Smooth muscle cell (in vitro differentiated cells): ENCODE results near the gene PLEKHG4B. TPM values are rescaled to one million over a fixed set of nuclear protein-coding genes. Genes with fewer than 3 reads are reported as not detected.

Source experiments
- DNase-seq: peaks from one replicate; lab custom pipeline; 2025; ENCODE audit not compliant: unreplicated experiment; lab: John Stamatoyannopoulos, UW
- H2AFZ ChIP-seq: fragments of 200-600 bp; sonication (generic); 2 replicates; pipeline ENCODE4 v1.6.0; 2016; ENCODE audit warnings: antibody characterized with exemption, low read depth, mild to moderate bottlenecking
- H3F3A ChIP-seq: fragments of 200-600 bp; sonication (generic); 2 replicates; pipeline ENCODE4 v1.6.0; 2017; ENCODE audit warnings: antibody characterized with exemption, low read depth
- H3K27ac ChIP-seq: fragments of 200-600 bp; sonication (generic); 2 replicates; pipeline ENCODE4 v1.5.1; 2016; ENCODE audit warnings: low read depth, mild to moderate bottlenecking
- H3K27me3 ChIP-seq: fragments of 200-600 bp; sonication (generic); 2 replicates; pipeline ENCODE4 v1.6.1; 2016; ENCODE audit warnings: low read depth, mild to moderate bottlenecking
- H3K36me3 ChIP-seq: fragments of 200-600 bp; sonication (generic); 2 replicates; pipeline ENCODE4 v1.5.1; 2016; ENCODE audit warnings: low read depth
- H3K4me1 ChIP-seq: fragments of 200-600 bp; sonication (generic); 2 replicates; pipeline ENCODE4 v1.5.1; 2016; ENCODE audit warnings: low read depth
- H3K4me2 ChIP-seq: fragments of 200-600 bp; sonication (generic); 2 replicates; pipeline ENCODE4 v1.6.0; 2016; ENCODE audit warnings: mild to moderate bottlenecking
- H3K4me3 ChIP-seq: fragments of 200-600 bp; sonication (generic); 2 replicates; pipeline ENCODE4 v1.5.1; 2016; ENCODE audit warnings: mild to moderate bottlenecking
- H3K79me2 ChIP-seq: fragments of 200-600 bp; sonication (generic); 2 replicates; pipeline ENCODE4 v1.6.0; 2016; ENCODE audit warnings: low read depth, mild to moderate bottlenecking
- H3K9ac ChIP-seq: fragments of 200-600 bp; sonication (generic); 2 replicates; pipeline ENCODE4 v1.6.0; 2016; ENCODE audit warnings: low read depth
- H3K9me3 ChIP-seq: fragments of 200-600 bp; sonication (generic); replicated peaks from 2 replicates; pipeline ENCODE4 v1.5.1; 2016; ENCODE audit warnings: low read depth
- H4K20me1 ChIP-seq: fragments of 200-600 bp; sonication (generic); 2 replicates; pipeline ENCODE4 v1.6.0; 2016; ENCODE audit warnings: low read depth
- CTCF ChIP-seq: fragments of 200-600 bp; sonication (generic); IDR thresholded peaks from 2 replicates; pipeline ENCODE4 v1.5.1; 2017; ENCODE audit warnings: borderline replicate concordance, mild to moderate bottlenecking, antibody characterized with exemption; ENCODE audit not compliant: insufficient read depth, poor library complexity, severe bottlenecking
- WGBS: methylation state at CpG from one replicate; pipeline ENCODE4 v1.1.7; 2016; ENCODE audit warnings: low lambda C conversion rate; 5-methylcytosine and 5-hydroxymethylcytosine counted together
- polyA plus RNA-seq: library from polyadenylated mRNA; unstranded; fragments of >200 nt; fragmentation: Nextera tagmentation; extraction: Ambion mirVana; gene quantifications from 2 replicates; pipeline ENCODE4 v1.2.1, GENCODE V29; 2016
- total RNA-seq: library from RNA; depleted of rRNA; stranded (reverse); fragments of >200 nt; gene quantifications from 2 replicates; pipeline ENCODE4 v1.2.3, GENCODE V29; 2014

Gene PLEKHG4B
- total and polyA plus RNA-seq, 2 experiments from 2014 or later: 6.3 to 12.1 TPM

GRCh38 chr5:206927-207536 is 115.1 kb downstream of the PLEKHG4B start:
- H3K9ac ChIP-seq: no peak overlapping the region
- no peak overlapping the region for H2AFZ ChIP-seq
- H3K9me3 ChIP-seq: no peaks in the 10 kb centered on the region
- no peak overlapping the region for H3K4me3 ChIP-seq
- H3K27me3 ChIP-seq: no peaks in the 10 kb centered on the region
- peaks cover 20% of the 10 kb centered on the region for H3K79me2 ChIP-seq
- H3K27ac ChIP-seq: no peak overlapping the region
- WGBS: 90% methylated on average over 8 of the region's 8 CpGs
- H3K4me2 ChIP-seq: no peak overlapping the region
- H3F3A ChIP-seq: no peaks in the 10 kb centered on the region
- H3K36me3 ChIP-seq: no peaks in the 10 kb centered on the region
- peaks cover 69% of the 10 kb centered on the region for H4K20me1 ChIP-seq
- DNase-seq: no peak
- TF ChIP-seq CTCF: no peak
- H3K4me1 ChIP-seq: no peaks in the 10 kb centered on the region

GRCh38 chr5:207599-207998 is 115.6 kb downstream of the PLEKHG4B start:
- no peaks in the 10 kb centered on the region for H3K9me3 ChIP-seq
- no peaks in the 10 kb centered on the region for H3K27me3 ChIP-seq
- H2AFZ ChIP-seq: no peak overlapping the region
- no peaks in the 10 kb centered on the region for H3F3A ChIP-seq
- H3K36me3 ChIP-seq: no peaks in the 10 kb centered on the region
- DNase-seq: no peak
- H3K79me2 ChIP-seq: peaks cover 20% of the 10 kb centered on the region
- no peak overlapping the region for H3K4me2 ChIP-seq
- H3K4me1 ChIP-seq: no peaks in the 10 kb centered on the region
- WGBS: 87% methylated on average over 14 of the region's 14 CpGs
- H3K4me3 ChIP-seq: no peak overlapping the region
- H3K27ac ChIP-seq: no peak overlapping the region
- no peak for TF ChIP-seq CTCF
- H4K20me1 ChIP-seq: peaks cover 65% of the 10 kb centered on the region
- no peak overlapping the region for H3K9ac ChIP-seq

- no peak for TF ChIP-seq CTCF
- H3K9ac ChIP-seq: no peak overlapping the region
- H3K4me2 ChIP-seq: no peak overlapping the region
- no peak overlapping the region for H3K27ac ChIP-seq
- H3K4me1 ChIP-seq: no peaks in the 10 kb centered on the region
- H3F3A ChIP-seq: no peaks in the 10 kb centered on the region
- H4K20me1 ChIP-seq: peaks cover 59% of the 10 kb centered on the region
- H3K79me2 ChIP-seq: peaks cover 22% of the 10 kb centered on the region
- no peaks in the 10 kb centered on the region for H3K36me3 ChIP-seq
- 95% methylated on average over 15 of the region's 15 CpGs for WGBS
- H2AFZ ChIP-seq: no peak overlapping the region
- no peak for DNase-seq
- no peaks in the 10 kb centered on the region for H3K9me3 ChIP-seq
- H3K27me3 ChIP-seq: no peaks in the 10 kb centered on the region
- H3K4me3 ChIP-seq: no peak overlapping the region
Observed at GRCh38 chr5:208449-209114, 116.6 kb downstream of the PLEKHG4B start.
